Kidney (tissue), 14 donors: ENCODE data around the gene CBX2. TPM values are rescaled to one million over a fixed set of nuclear protein-coding genes. Genes with fewer than 3 reads are reported as not detected.

Source experiments
- DNase-seq, 5 donors: peaks; one replicate each; pipeline ENCODE4 v3.0.0-alpha.2; 2013 to 2020
- FAIRE-seq: peaks from 2 replicates; lab custom pipeline; 2012; peaks lifted over from hg19 to GRCh38; lab: Jason Lieb, UNC
- H3K27ac ChIP-seq, 2 donors: one replicate each; pipeline ENCODE4 v1.7.0; 2013; ENCODE audit warnings: low read depth in 2 of 2, low read length in 2 of 2, inconsistent platforms in 1 of 2
- H3K27me3 ChIP-seq: one replicate; pipeline ENCODE4 v1.7.1; 2013; ENCODE audit warnings: low read length, inconsistent platforms; ENCODE audit not compliant: control insufficient read depth, insufficient read depth
- H3K36me3 ChIP-seq, 3 donors: one replicate each; pipeline versions ENCODE4 v1.7.0 to v1.7.1; 2013; ENCODE audit warnings: low read length in 3 of 3, control low read depth in 1 of 3, inconsistent platforms in 1 of 3; ENCODE audit not compliant: insufficient read depth in 3 of 3, control insufficient read depth in 2 of 3
- H3K4me1 ChIP-seq, 3 donors: one replicate each; pipeline versions ENCODE4 v1.7.0 to v1.7.1; 2013; ENCODE audit warnings: low read length in 3 of 3, inconsistent platforms in 1 of 3, low read depth in 1 of 3; ENCODE audit not compliant: control insufficient read depth in 2 of 3, insufficient read depth in 2 of 3
- H3K4me3 ChIP-seq, 3 donors: one replicate each; pipeline versions ENCODE4 v1.7.0 to v1.8.1; 2013; ENCODE audit warnings: low read length in 3 of 3, control low read depth in 1 of 3, inconsistent platforms in 1 of 3
- H3K9ac ChIP-seq, 3 donors: one replicate each; pipeline versions ENCODE4 v1.7.0 to v1.7.1; 2013; ENCODE audit warnings: low read length in 3 of 3, control low read depth in 1 of 3, inconsistent platforms in 1 of 3
- H3K9me3 ChIP-seq, 3 donors: one replicate each; pipeline versions ENCODE4 v1.7.0 to v1.7.1; 2013; ENCODE audit warnings: low read length in 3 of 3, control low read depth in 1 of 3, inconsistent platforms in 1 of 3; ENCODE audit not compliant: control insufficient read depth in 2 of 3, insufficient read depth in 1 of 3
- CTCF ChIP-seq: IDR thresholded peaks from 3 replicates; pipeline ENCODE4 v1.5.1; 2012; ENCODE audit warnings: mild to moderate bottlenecking, moderate library complexity, borderline replicate concordance; ENCODE audit not compliant: insufficient read depth; ENCODE audit errors: extremely low read depth
- intact Hi-C: fragments of 100-400 bp; cut with DNase I; formaldehyde crosslinking; loops from one replicate; pipeline ENCODE4 v1.11.1; 2022
- polyA plus RNA-seq: library from polyadenylated mRNA; stranded (reverse); fragments of 350-450 nt; fragmentation: Illumina TruSeq; extraction: RNeasy Lipid Tissue Mini Kit (QIAGEN cat#74804); gene quantifications from one replicate; pipeline ENCODE4 v1.2.3, GENCODE V29; 2014; ENCODE audit warnings: low read depth, low replicate concordance; ENCODE audit not compliant: insufficient read depth
- total RNA-seq: library from RNA; stranded (reverse); fragmentation: NEBNext Ultra II Directional; extraction: Animal tissue kit (Norgen Biotek cat#: 25700); gene quantifications from one replicate; pipeline ENCODE4 v1.2.1, GENCODE V29; 2021
- donor health status: control.
- donor health status: control.
- donor health status: control.
- donor health status: control.
- donor health status: control.
- donor health status: DM: yes; HTN: yes; CAD: no.
- donor health status: Normal renal cell carcinoma (clear cell type).

CBX2 gene
- total and polyA plus RNA-seq, 2 donors from 2014 or later, result 2.2 to 3.5 TPM

GRCh38 chr17:79730769-79731483 lies 47.0 kb upstream of the CBX2 start, which contains the start of gene ENPP7:
ENPP7 (plus strand) TSS chr17:79730943; CDS start chr17:79731140, 197 bp downstream.
- FAIRE-seq (no peak), DNase-seq (peak in 1 of 5 donors; percentile 65)
- no peaks in the 10 kb centered on the region for H3K9me3 ChIP-seq
- H3K9ac ChIP-seq, result no peak within 1 kb of the TSS
- intact Hi-C loops, result no loop called here
- H3K27ac ChIP-seq, result no peak within 1 kb of the TSS
- H3K4me1 ChIP-seq, result peaks cover 0 to 3% (median 0%) of the 10 kb centered on the region in 3 donors
- H3K27me3 ChIP-seq, result no peaks in the 10 kb centered on the region
- no peak within 1 kb of the TSS for H3K4me3 ChIP-seq
- no peak for TF ChIP-seq CTCF
- H3K36me3 ChIP-seq, result no peaks in the 10 kb centered on the region

GRCh38 chr17:79732254-79732653 lies 45.7 kb upstream of the CBX2 start:
- Histone ChIP-seq H3K4me3 (peak overlapping the region in 1 of 3 donors; percentile 20), H3K9me3 (no peaks in the 10 kb centered on the region), H3K27ac (no peak overlapping the region), H3K9ac (no peak overlapping the region), H3K36me3 (no peaks in the 10 kb centered on the region), H3K27me3 (no peaks in the 10 kb centered on the region), H3K4me1 (peaks cover 0 to 3% (median 0%) of the 10 kb centered on the region in 3 donors)
- no peak for DNase-seq
- intact Hi-C loops, result no loop called here
- TF ChIP-seq CTCF, result no peak
- FAIRE-seq, result no peak

GRCh38 chr17:79732804-79733691 lies 44.9 kb upstream of the CBX2 start:
- FAIRE-seq, result no peak
- Histone ChIP-seq H3K36me3 (no peaks in the 10 kb centered on the region), H3K4me3 (peak overlapping the region in 2 of 3 donors; percentile 20 to 22), H3K9me3 (no peaks in the 10 kb centered on the region), H3K4me1 (peaks cover 0 to 3% (median 0%) of the 10 kb centered on the region in 3 donors), H3K9ac (no peak overlapping the region), H3K27me3 (no peaks in the 10 kb centered on the region), H3K27ac (peak overlapping the region in 1 of 2 donors; percentile 45)
- no peak for TF ChIP-seq CTCF
- intact Hi-C loops, result no loop called here
- peak in 1 of 5 donors; percentile 43 for DNase-seq
